Measurements from ENCODE around the gene OR2L13.

DNA sequence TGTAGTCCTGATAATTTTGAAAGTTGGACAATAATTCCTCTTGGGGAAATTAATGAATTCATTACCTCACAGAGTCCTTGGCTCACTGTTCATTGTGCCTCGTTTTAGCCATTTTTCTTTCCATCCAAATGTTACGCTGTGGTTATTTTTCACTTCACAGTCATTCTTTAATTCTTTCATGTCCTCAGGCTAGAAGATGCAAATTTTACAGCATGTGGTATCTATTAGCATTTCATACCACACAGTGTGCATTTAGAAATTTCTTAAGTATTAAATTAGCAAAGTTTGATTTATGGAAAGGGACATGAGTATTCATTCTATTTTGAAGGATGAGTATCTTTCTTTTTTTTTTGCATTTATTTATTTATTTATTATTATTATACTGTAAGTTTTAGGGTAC is 29.9 kb upstream of the OR2L13 start:
- TF ChIP-seq ZNF138 (CRISPR knock-in tag; conservative IDR thresholded peaks at IDR 0.05) (no peak), RELA (CRISPR knock-in tag; IDR thresholded peaks at IDR 0.05; ENCODE audit: borderline replicate concordance) (no peak), ESRRA (CRISPR knock-in tag; IDR thresholded peaks at IDR 0.05; ENCODE audit: borderline replicate concordance) (no peak)
- TF ChIP-seq, protein P1, sequence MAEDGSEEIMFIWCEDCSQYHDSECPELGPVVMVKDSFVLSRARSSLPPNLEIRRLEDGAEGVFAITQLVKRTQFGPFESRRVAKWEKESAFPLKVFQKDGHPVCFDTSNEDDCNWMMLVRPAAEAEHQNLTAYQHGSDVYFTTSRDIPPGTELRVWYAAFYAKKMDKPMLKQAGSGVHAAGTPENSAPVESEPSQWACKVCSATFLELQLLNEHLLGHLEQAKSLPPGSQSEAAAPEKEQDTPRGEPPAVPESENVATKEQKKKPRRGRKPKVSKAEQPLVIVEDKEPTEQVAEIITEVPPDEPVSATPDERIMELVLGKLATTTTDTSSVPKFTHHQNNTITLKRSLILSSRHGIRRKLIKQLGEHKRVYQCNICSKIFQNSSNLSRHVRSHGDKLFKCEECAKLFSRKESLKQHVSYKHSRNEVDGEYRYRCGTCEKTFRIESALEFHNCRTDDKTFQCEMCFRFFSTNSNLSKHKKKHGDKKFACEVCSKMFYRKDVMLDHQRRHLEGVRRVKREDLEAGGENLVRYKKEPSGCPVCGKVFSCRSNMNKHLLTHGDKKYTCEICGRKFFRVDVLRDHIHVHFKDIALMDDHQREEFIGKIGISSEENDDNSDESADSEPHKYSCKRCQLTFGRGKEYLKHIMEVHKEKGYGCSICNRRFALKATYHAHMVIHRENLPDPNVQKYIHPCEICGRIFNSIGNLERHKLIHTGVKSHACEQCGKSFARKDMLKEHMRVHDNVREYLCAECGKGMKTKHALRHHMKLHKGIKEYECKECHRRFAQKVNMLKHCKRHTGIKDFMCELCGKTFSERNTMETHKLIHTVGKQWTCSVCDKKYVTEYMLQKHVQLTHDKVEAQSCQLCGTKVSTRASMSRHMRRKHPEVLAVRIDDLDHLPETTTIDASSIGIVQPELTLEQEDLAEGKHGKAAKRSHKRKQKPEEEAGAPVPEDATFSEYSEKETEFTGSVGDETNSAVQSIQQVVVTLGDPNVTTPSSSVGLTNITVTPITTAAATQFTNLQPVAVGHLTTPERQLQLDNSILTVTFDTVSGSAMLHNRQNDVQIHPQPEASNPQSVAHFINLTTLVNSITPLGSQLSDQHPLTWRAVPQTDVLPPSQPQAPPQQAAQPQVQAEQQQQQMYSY (CRISPR knock-in tag; IDR thresholded peaks at IDR 0.05), result no peak
- TF ChIP-seq, protein P2, sequence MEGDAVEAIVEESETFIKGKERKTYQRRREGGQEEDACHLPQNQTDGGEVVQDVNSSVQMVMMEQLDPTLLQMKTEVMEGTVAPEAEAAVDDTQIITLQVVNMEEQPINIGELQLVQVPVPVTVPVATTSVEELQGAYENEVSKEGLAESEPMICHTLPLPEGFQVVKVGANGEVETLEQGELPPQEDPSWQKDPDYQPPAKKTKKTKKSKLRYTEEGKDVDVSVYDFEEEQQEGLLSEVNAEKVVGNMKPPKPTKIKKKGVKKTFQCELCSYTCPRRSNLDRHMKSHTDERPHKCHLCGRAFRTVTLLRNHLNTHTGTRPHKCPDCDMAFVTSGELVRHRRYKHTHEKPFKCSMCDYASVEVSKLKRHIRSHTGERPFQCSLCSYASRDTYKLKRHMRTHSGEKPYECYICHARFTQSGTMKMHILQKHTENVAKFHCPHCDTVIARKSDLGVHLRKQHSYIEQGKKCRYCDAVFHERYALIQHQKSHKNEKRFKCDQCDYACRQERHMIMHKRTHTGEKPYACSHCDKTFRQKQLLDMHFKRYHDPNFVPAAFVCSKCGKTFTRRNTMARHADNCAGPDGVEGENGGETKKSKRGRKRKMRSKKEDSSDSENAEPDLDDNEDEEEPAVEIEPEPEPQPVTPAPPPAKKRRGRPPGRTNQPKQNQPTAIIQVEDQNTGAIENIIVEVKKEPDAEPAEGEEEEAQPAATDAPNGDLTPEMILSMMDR (IDR thresholded peaks at IDR 0.05), result no peak
